ENCODE measurements around the gene GNL2.

Gene GNL2

DNA sequence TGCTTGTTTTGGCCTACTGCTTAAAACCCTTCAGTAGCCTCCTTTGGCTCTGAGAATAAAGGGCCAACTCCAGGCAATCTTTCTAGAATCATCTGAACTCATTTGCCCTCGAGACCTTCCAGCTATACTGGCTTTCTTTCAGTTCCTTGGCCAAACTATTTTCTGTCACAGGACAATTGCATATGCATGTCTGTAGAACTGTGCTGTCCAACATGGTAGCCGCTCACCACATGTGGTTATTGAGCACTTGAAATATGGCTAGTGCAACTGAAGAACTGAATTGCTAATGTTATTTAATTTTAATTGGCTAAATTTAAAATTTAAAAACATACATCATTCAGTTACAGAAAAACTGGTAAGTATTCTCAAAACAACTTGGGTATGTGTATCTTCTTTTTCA lies 14.3 kb upstream of the GNL2 start:
- peaks cover 37% of the 10 kb centered on the region for H3K27me3 ChIP-seq (ENCODE audit: control insufficient read depth, low read length)
- no peak for TF ChIP-seq EZH2phosphoT487 (IDR thresholded peaks at IDR 0.05; ENCODE audit: borderline replicate concordance, low read length)
- TF ChIP-seq, protein P1, sequence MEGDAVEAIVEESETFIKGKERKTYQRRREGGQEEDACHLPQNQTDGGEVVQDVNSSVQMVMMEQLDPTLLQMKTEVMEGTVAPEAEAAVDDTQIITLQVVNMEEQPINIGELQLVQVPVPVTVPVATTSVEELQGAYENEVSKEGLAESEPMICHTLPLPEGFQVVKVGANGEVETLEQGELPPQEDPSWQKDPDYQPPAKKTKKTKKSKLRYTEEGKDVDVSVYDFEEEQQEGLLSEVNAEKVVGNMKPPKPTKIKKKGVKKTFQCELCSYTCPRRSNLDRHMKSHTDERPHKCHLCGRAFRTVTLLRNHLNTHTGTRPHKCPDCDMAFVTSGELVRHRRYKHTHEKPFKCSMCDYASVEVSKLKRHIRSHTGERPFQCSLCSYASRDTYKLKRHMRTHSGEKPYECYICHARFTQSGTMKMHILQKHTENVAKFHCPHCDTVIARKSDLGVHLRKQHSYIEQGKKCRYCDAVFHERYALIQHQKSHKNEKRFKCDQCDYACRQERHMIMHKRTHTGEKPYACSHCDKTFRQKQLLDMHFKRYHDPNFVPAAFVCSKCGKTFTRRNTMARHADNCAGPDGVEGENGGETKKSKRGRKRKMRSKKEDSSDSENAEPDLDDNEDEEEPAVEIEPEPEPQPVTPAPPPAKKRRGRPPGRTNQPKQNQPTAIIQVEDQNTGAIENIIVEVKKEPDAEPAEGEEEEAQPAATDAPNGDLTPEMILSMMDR (IDR thresholded peaks at IDR 0.05; ENCODE audit: low read depth, low read length, poor library complexity, severe bottlenecking), result no peak
- no peak overlapping the region for H3K4me3 ChIP-seq (ENCODE audit: low read length)
- no peaks in the 10 kb centered on the region for H3F3A ChIP-seq (ENCODE audit: control insufficient read depth, insufficient read depth)
- H3K9me3 ChIP-seq (ENCODE audit: control insufficient read depth, insufficient read depth, low read length), result no peaks in the 10 kb centered on the region
- H3K36me3 ChIP-seq (ENCODE audit: control insufficient read depth, low read length), result no peaks in the 10 kb centered on the region
- no peaks in the 10 kb centered on the region for H4K20me1 ChIP-seq (ENCODE audit: control insufficient read depth, insufficient read depth, low read depth, low read length)
- no peaks in the 10 kb centered on the region for H3K9me2 ChIP-seq (replicated peaks; ENCODE audit: control insufficient read depth, low read length)
- H3K27ac ChIP-seq (ENCODE audit: low read depth, low read length), result no peak overlapping the region
- H3K79me2 ChIP-seq (ENCODE audit: control insufficient read depth, low read length), result no peaks in the 10 kb centered on the region
- no peak overlapping the region for H3K4me2 ChIP-seq (ENCODE audit: low read length)
- peaks cover 4% of the 10 kb centered on the region; the same call in 1 of the 2 replicates for H3K4me1 ChIP-seq (ENCODE audit: control insufficient read depth, low read length)

DNA sequence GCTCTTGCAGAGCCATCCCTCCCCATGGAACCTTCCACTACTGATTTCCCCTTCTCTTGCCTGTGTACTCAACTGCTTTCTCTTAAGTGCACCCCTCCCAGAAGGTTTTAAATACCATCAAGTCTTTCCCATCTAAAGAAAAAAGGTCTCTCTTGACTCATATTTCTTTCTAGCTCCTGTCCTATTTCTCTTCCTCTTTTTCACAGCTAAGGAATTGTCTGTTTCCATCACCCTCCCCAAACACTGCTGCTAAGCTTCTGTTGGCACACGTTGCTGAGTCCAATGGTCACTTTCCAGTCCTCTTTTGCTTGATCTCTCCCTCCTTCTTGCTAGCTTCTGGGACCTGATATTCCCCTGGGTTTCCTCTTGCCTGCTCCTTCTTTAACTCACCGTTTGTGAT lies 13.3 kb upstream of the GNL2 start:
- H3K27ac ChIP-seq (ENCODE audit: low read depth, low read length), result no peak overlapping the region
- no peaks in the 10 kb centered on the region for H3K36me3 ChIP-seq (ENCODE audit: control insufficient read depth, low read length)
- H3K27me3 ChIP-seq (ENCODE audit: control insufficient read depth, low read length), result peaks cover 37% of the 10 kb centered on the region
- no peak overlapping the region for H3K4me3 ChIP-seq (ENCODE audit: low read length)
- no peaks in the 10 kb centered on the region for H3K79me2 ChIP-seq (ENCODE audit: control insufficient read depth, low read length)
- no peak overlapping the region for H3K4me2 ChIP-seq (ENCODE audit: low read length)
- no peaks in the 10 kb centered on the region for H3K9me3 ChIP-seq (ENCODE audit: control insufficient read depth, insufficient read depth, low read length)
- H4K20me1 ChIP-seq (ENCODE audit: control insufficient read depth, insufficient read depth, low read depth, low read length), result no peaks in the 10 kb centered on the region
- H3F3A ChIP-seq (ENCODE audit: control insufficient read depth, insufficient read depth), result no peaks in the 10 kb centered on the region
- no peaks in the 10 kb centered on the region for H3K9me2 ChIP-seq (replicated peaks; ENCODE audit: control insufficient read depth, low read length)
- H3K4me1 ChIP-seq (ENCODE audit: control insufficient read depth, low read length), result peaks cover 4% of the 10 kb centered on the region; the same call in 1 of the 2 replicates
- TF ChIP-seq, protein P1 (IDR thresholded peaks at IDR 0.05; ENCODE audit: low read depth, low read length, poor library complexity, severe bottlenecking), result no peak
- no peak for TF ChIP-seq EZH2phosphoT487 (IDR thresholded peaks at IDR 0.05; ENCODE audit: borderline replicate concordance, low read length)

DNA sequence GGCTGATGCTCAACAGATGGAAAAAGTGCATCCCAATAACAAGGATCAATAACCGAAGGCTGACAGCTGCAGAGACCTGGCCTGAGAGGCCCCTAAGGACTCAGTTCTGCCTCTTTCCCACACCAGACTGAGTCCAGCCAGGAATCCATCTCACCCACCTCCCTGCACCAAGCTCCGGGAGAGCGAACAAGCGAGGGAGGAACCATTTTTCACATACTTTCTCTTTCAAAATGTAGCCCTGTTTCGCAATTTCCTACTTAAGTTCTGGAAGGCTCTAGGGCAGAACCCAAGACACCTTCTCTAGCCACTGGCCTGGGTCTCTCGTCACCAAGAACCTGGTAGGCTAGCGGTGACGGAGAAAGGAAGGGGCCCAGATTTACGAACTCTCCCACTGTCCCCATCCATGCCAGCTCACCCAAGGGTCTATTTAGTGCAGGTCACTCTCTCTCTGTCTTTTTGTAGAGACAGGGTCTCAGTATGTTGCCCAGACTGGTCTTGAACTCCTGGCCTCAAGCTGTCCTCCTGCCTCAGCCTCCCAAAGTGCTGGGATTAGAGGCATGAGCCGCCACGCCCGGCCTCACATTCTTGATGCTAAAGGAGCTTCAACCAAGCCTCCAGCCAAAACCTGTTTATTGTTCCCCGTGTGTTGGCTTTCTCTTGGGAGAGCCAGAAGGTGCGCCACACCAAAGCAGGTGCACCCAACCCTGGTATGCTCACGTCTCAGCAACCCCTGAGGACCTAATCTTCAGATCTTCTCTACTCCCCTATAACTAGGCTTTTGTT lies 10.9 kb upstream of the GNL2 start:
- H3K27ac ChIP-seq (ENCODE audit: low read depth, low read length), result no peak overlapping the region
- peaks cover 4% of the 10 kb centered on the region; the same call in 1 of the 2 replicates for H3K4me1 ChIP-seq (ENCODE audit: control insufficient read depth, low read length)
- no peak overlapping the region for H3K4me2 ChIP-seq (ENCODE audit: low read length)
- TF ChIP-seq, protein P1 (IDR thresholded peaks at IDR 0.05; ENCODE audit: low read depth, low read length, poor library complexity, severe bottlenecking), result no peak
- TF ChIP-seq EZH2phosphoT487 (IDR thresholded peaks at IDR 0.05; ENCODE audit: borderline replicate concordance, low read length), result no peak
- H3K27me3 ChIP-seq (ENCODE audit: control insufficient read depth, low read length), result peaks cover 41% of the 10 kb centered on the region
- H3K9me3 ChIP-seq (ENCODE audit: control insufficient read depth, insufficient read depth, low read length), result no peaks in the 10 kb centered on the region
- no peaks in the 10 kb centered on the region for H3K79me2 ChIP-seq (ENCODE audit: control insufficient read depth, low read length)
- no peaks in the 10 kb centered on the region for H3F3A ChIP-seq (ENCODE audit: control insufficient read depth, insufficient read depth)
- no peaks in the 10 kb centered on the region for H3K36me3 ChIP-seq (ENCODE audit: control insufficient read depth, low read length)
- no peaks in the 10 kb centered on the region for H4K20me1 ChIP-seq (ENCODE audit: control insufficient read depth, insufficient read depth, low read depth, low read length)
- no peaks in the 10 kb centered on the region for H3K9me2 ChIP-seq (replicated peaks; ENCODE audit: control insufficient read depth, low read length)
- H3K4me3 ChIP-seq (ENCODE audit: low read length), result no peak overlapping the region

Measured in DOHH2 (cell line).